HepG2 (cell line): Measurements from ENCODE around the gene RHOBTB3. TPM values are rescaled to one million over a fixed set of nuclear protein-coding genes. Genes with fewer than 3 reads are reported as not detected.

Source experiments
- ATM ChIP-seq: fragments of 450-650 bp; IDR thresholded peaks from 2 replicates; pipeline ENCODE4 v1.7.1; 2017; ENCODE audit warnings: mild to moderate bottlenecking, borderline replicate concordance
- BCLAF1 ChIP-seq: fragments of 450-650 bp; IDR thresholded peaks from 2 replicates; pipeline ENCODE4 v1.6.1; 2017; ENCODE audit warnings: mild to moderate bottlenecking
- DDIT3 ChIP-seq: sonication (generic); formaldehyde crosslinking; IDR thresholded peaks from 2 replicates; pipeline ENCODE4 v1.4.0; 2020; ENCODE audit warnings: mild to moderate bottlenecking, missing genetic modification reagents
- DMAP1 ChIP-seq: IDR thresholded peaks from 2 replicates; pipeline ENCODE4 v1.6.1; 2016
- GMEB2 ChIP-seq: IDR thresholded peaks from 2 replicates; pipeline ENCODE4 v1.6.1; 2016; ENCODE audit warnings: missing biosample characterization, missing genetic modification reagents, low read depth
- GPBP1L1 ChIP-seq: sonication (generic); formaldehyde crosslinking; IDR thresholded peaks from 2 replicates; pipeline ENCODE4 v1.5.0; 2020; ENCODE audit warnings: mild to moderate bottlenecking, missing genetic modification reagents
- GPN1 ChIP-seq: sonication (generic); formaldehyde crosslinking; IDR thresholded peaks from 2 replicates; pipeline ENCODE4 v1.5.1; 2020; ENCODE audit warnings: missing genetic modification reagents, borderline replicate concordance
- HMGA1 ChIP-seq: sonication (generic); formaldehyde crosslinking; conservative IDR thresholded peaks from 2 replicates; pipeline ENCODE4 v1.4.0; 2020; ENCODE audit warnings: missing genetic modification reagents
- HNRNPUL1 ChIP-seq: fragments of 200-400 bp; formaldehyde crosslinking; IDR thresholded peaks from 2 replicates; pipeline ENCODE4 v1.6.1; 2017; ENCODE audit warnings: low read depth, mild to moderate bottlenecking, low read length, moderate library complexity
- NR0B2 ChIP-seq: sonication (generic); formaldehyde crosslinking; IDR thresholded peaks from 2 replicates; pipeline ENCODE4 v1.4.0; 2020; ENCODE audit warnings: mild to moderate bottlenecking, missing genetic modification reagents
- RARG ChIP-seq: sonication (generic); formaldehyde crosslinking; IDR thresholded peaks from 2 replicates; pipeline ENCODE4 v1.4.0; 2020; ENCODE audit warnings: low read depth, mild to moderate bottlenecking, missing genetic modification reagents
- UBTF ChIP-seq: sonication (generic); formaldehyde crosslinking; IDR thresholded peaks from 2 replicates; pipeline ENCODE4 v1.4.0; 2020; ENCODE audit warnings: mild to moderate bottlenecking, missing genetic modification reagents
- ZNF354B ChIP-seq: sonication (generic); formaldehyde crosslinking; IDR thresholded peaks from 2 replicates; pipeline ENCODE4 v1.8.0; 2022; ENCODE audit warnings: mild to moderate bottlenecking, missing genetic modification reagents
- ZNF761 ChIP-seq: sonication (generic); formaldehyde crosslinking; conservative IDR thresholded peaks from 2 replicates; pipeline ENCODE4 v1.4.0; 2020; ENCODE audit warnings: mild to moderate bottlenecking, missing genetic modification reagents
- ZNF768 ChIP-seq: sonication (generic); formaldehyde crosslinking; IDR thresholded peaks from 2 replicates; pipeline ENCODE4 v1.4.0; 2020; ENCODE audit warnings: missing genetic modification reagents
- ZNF776 ChIP-seq: sonication (generic); formaldehyde crosslinking; IDR thresholded peaks from 2 replicates; pipeline ENCODE4 v1.4.0; 2020; ENCODE audit warnings: mild to moderate bottlenecking, missing genetic modification reagents
- ZNF800 ChIP-seq: sonication (generic); formaldehyde crosslinking; IDR thresholded peaks from 2 replicates; pipeline ENCODE4 v1.4.0; 2020; ENCODE audit warnings: missing genetic modification reagents
- ZZZ3 ChIP-seq: sonication (generic); formaldehyde crosslinking; IDR thresholded peaks from 2 replicates; pipeline ENCODE4 v1.4.0; 2020; ENCODE audit warnings: missing genetic modification reagents, mild to moderate bottlenecking, borderline replicate concordance
- polyA plus RNA-seq, 8 experiments: library from polyadenylated mRNA; depleted of rRNA in 3 of 8; stranded (reverse) in 7 of 8; unstranded in 1 of 8; fragments of >200 nt; fragmentation: Illumina TruSeq in 4 of 8; extraction: Trizol in 4 of 8; gene quantifications; 2 replicates each; pipeline versions ENCODE4 v1.2.1 to v1.2.3, GENCODE V29; 2011 to 2016; ENCODE audit warnings: low read depth in 4 of 8, missing spikeins in 1 of 8, mixed read lengths in 1 of 8; ENCODE audit not compliant: insufficient read depth in 1 of 8
- total RNA-seq, 5 experiments: library from RNA; depleted of rRNA; stranded (reverse); fragments of >200 nt; fragmentation: Illumina TruSeq; extraction: Trizol; gene quantifications; 2 replicates each; pipeline ENCODE4 v1.2.3, GENCODE V29; 2016; ENCODE audit warnings: low read depth in 1 of 5

RHOBTB3 gene
- total and polyA plus RNA-seq, 2 of the 13 experiments (the other 11 are each of a cell fraction or from before 2014, with no cell fraction given): 31.6 to 35.4 TPM

GRCh38 chr5:95803271-95804148 lies 72.4 kb downstream of the RHOBTB3 start (continued):
- no peak for TF ChIP-seq BCLAF1
- no peak for TF ChIP-seq UBTF (CRISPR knock-in tag)
- TF ChIP-seq ZNF800 (CRISPR knock-in tag): no peak
- no peak for TF ChIP-seq GPBP1L1 (CRISPR knock-in tag)
- no peak for TF ChIP-seq GPN1 (CRISPR knock-in tag)
- no peak for TF ChIP-seq RARG
- no peak for TF ChIP-seq ZZZ3
- 0 out of 2 replicates have a peak, but pooled peaks have one; percentile 40 for TF ChIP-seq ZNF761 (CRISPR knock-in tag)
- no peak for TF ChIP-seq DDIT3 (CRISPR knock-in tag)
- TF ChIP-seq DMAP1 (CRISPR knock-in tag): peak; percentile 50; the same call in 1 of the 2 replicates
- TF ChIP-seq HMGA1 (CRISPR knock-in tag): no peak
- no peak for TF ChIP-seq GMEB2 (CRISPR knock-in tag)
- no peak for TF ChIP-seq HNRNPUL1
- no peak for TF ChIP-seq ATM
- TF ChIP-seq ZNF768 (CRISPR knock-in tag): no peak
- no peak for TF ChIP-seq ZNF354B (CRISPR knock-in tag)
- TF ChIP-seq NR0B2: no peak
- no peak for TF ChIP-seq ZNF776
